ENCODE data around the gene GABRA5.

DNA sequence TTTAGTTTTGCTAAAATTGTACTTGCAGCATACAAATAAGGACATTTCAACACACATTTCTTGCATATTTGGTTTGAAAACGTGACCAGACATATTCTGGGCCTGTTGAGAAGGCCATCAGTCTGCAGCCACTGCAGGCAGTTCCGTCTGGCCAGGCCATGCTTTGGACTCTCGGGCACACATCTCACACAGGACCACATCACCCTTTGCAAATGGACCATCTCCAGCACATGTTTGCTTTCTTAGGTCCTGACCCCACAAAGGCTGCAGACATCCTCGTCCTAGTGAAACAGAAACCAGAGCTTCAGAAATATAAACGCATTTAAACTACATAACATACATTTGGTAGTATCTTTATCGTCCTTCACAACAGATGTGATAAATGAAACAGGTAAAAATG is 24.1 kb downstream of the GABRA5 start:
- no peak for TF ChIP-seq POLR2A (IDR thresholded peaks at IDR 0.05; ENCODE audit: low read depth, low read length)
- TF ChIP-seq SPI1 (IDR thresholded peaks at IDR 0.05; ENCODE audit: low read depth, low read length), result no peak
- no peak for TF ChIP-seq POLR2AphosphoS5 (IDR thresholded peaks at IDR 0.05; ENCODE audit: low read depth, low read length)
- TF ChIP-seq TAF1 (IDR thresholded peaks at IDR 0.05; ENCODE audit: low read depth, low read length), result no peak
- no peak for TF ChIP-seq POU2F2 (IDR thresholded peaks at IDR 0.05; ENCODE audit: low read depth, low read length)
- no peak for TF ChIP-seq PAX5 (IDR thresholded peaks at IDR 0.05; ENCODE audit: insufficient read depth, low read length, severe bottlenecking)
